Measurements from ENCODE around the gene DAZAP1.

DAZAP1 gene

DNA sequence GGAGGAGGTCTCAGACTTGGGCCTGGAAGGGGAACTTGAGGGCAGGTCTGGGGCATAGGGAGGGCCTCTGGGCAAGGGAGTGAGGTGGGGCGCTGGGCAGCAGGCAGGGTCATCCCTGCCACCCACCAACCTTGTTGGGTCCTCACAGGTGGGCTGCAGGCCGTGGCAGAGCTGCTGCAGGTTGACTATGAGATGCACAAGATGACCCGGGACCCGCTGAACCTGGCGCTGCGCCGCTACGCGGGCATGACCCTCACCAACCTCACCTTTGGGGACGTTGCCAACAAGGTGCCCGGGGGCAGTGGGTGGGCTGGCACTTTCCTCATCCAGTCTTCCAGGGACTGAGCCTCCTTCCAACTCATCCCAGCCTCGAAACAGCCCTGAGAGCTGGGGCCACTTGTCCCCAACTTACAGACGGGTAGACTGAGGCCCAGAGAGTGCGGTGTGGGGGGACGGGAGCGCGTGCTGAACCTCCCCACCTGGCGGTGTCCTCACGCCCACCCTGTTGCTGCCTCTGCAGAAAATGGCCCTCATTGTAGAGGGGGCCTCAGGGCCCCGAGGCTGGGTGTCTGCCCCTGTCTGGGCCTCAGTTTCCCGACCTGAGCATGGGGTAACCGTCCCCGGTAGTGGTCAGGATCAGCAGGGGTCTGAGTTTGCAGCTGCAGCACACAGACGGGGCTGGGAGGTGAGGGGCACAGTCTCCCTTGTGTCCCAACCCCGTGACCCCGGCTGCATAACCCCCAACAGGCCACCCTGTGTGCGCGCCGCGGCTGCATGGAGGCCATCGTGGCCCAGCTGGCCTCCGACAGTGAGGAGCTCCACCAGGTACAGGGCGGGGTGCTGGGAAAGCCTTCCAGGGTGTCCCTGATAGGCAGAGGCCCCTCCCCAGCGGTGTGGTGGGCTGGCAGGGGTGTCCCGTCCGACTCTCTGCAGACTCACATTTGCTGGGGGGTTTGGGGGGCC, 52.9 kb downstream of the DAZAP1 start:
- no peak for DNase-seq

DNA sequence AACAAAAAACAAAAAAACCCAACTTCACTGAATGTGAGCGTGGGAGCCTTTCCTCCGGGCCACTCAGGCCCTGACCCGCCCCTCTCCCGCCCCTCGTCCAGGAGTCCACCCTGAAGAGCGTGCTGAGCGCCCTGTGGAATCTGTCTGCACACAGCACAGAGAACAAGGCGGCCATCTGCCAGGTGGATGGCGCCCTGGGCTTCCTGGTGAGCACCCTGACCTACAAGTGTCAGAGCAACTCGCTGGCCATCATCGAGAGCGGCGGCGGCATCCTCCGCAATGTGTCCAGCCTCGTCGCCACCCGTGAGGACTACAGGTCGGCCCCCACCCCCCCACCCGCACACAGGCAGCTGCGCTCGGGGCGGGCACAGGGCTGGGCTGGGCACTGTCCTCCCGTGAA, 54.5 kb downstream of the DAZAP1 start:
- DNase-seq, result no peak

DNA sequence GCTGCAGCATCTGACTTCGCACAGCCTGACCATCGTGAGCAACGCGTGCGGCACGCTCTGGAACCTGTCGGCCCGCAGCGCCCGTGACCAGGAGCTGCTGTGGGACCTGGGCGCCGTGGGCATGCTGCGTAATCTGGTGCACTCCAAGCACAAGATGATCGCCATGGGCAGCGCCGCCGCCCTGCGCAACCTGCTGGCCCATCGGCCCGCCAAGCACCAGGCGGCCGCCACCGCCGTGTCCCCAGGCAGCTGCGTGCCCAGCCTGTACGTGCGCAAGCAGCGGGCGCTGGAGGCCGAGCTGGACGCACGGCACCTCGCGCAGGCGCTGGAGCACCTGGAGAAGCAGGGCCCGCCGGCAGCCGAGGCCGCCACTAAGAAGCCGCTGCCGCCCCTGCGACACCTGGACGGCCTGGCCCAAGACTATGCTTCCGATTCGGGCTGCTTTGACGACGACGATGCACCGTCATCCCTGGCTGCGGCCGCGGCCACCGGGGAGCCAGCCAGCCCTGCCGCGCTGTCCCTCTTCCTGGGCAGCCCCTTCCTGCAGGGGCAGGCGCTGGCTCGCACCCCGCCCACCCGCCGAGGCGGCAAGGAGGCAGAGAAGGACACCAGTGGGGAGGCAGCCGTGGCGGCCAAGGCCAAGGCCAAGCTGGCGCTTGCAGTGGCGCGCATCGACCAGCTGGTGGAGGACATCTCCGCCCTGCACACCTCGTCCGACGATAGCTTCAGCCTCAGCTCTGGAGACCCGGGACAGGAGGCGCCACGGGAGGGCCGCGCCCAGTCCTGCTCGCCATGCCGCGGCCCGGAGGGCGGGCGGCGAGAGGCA, 58.0 kb downstream of the DAZAP1 start:
- DNase-seq, result no peak

DNA sequence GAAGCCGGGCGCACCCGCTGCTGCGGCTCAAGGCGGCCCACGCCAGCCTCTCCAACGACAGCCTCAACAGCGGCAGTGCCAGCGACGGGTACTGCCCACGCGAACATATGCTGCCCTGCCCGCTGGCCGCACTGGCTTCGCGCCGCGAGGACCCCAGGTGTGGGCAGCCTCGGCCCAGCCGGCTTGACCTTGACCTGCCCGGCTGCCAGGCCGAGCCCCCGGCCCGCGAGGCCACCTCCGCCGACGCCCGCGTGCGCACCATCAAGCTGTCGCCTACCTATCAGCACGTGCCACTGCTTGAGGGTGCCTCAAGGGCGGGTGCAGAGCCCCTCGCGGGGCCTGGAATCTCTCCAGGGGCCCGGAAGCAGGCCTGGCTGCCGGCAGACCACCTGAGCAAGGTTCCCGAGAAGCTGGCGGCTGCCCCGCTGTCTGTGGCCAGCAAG, 58.7 kb downstream of the DAZAP1 start:
- DNase-seq, result no peak

DNA sequence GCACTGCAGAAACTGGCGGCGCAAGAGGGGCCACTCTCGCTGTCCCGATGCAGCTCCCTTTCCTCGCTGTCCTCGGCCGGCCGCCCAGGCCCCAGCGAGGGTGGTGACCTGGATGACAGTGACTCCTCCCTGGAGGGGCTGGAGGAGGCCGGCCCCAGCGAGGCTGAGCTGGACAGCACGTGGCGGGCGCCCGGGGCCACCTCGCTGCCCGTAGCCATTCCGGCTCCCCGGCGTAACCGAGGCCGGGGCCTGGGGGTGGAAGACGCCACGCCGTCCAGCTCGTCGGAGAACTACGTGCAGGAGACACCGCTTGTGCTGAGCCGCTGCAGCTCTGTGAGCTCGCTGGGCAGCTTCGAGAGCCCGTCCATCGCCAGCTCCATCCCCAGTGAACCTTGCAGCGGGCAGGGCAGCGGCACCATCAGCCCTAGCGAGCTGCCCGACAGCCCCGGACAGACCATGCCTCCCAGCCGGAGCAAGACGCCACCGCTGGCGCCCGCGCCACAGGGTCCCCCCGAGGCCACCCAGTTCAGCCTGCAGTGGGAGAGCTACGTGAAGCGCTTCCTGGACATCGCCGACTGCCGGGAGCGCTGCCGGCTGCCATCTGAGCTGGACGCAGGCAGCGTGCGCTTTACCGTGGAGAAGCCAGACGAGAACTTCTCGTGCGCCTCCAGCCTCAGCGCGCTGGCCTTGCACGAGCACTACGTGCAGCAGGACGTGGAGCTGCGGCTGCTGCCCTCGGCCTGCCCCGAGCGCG, 59.3 kb downstream of the DAZAP1 start:
- DNase-seq, result no peak

DNA sequence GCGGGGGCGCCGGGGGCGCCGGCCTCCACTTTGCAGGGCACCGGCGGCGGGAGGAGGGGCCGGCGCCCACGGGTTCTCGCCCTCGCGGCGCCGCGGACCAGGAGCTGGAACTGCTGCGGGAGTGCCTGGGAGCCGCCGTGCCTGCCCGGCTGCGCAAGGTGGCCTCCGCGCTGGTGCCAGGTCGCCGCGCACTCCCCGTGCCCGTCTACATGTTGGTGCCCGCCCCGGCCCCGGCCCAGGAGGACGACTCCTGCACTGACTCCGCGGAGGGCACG, 59.8 kb downstream of the DAZAP1 start:
- DNase-seq, result no peak

DNA sequence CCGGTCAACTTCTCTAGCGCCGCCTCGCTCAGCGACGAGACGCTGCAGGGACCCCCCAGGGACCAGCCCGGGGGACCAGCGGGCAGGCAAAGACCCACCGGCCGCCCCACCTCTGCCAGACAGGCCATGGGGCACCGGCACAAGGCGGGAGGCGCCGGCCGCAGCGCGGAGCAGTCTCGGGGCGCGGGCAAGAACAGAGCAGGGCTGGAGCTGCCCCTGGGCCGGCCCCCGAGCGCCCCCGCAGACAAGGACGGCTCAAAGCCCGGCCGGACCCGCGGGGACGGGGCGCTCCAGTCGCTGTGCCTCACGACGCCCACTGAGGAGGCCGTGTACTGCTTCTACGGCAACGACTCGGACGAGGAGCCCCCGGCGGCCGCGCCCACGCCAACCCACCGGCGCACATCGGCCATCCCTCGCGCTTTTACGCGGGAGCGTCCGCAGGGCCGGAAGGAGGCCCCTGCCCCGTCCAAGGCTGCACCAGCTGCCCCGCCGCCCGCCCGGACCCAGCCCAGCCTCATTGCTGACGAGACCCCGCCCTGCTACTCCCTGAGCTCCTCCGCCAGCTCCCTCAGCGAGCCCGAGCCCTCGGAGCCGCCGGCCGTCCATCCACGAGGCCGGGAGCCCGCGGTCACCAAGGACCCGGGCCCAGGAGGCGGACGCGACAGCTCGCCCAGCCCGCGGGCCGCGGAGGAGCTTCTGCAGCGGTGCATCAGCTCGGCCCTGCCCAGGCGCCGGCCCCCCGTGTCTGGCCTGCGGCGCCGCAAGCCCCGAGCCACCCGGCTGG, 60.3 kb downstream of the DAZAP1 start:
- DNase-seq, result no peak

DNA sequence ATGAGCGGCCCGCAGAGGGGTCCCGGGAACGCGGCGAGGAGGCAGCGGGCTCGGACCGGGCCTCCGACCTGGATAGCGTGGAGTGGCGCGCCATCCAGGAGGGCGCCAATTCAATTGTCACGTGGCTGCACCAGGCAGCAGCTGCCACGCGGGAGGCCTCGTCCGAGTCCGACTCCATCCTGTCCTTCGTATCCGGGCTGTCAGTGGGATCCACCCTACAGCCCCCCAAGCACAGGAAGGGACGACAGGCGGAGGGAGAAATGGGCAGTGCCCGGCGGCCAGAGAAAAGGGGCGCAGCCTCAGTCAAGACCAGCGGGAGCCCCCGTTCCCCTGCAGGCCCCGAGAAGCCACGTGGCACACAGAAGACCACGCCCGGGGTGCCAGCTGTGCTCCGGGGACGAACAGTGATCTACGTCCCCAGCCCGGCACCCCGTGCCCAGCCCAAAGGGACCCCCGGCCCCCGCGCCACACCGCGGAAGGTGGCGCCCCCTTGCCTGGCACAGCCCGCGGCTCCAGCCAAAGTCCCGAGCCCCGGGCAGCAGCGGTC, 61.0 kb downstream of the DAZAP1 start:
- DNase-seq, result no peak

DNA sequence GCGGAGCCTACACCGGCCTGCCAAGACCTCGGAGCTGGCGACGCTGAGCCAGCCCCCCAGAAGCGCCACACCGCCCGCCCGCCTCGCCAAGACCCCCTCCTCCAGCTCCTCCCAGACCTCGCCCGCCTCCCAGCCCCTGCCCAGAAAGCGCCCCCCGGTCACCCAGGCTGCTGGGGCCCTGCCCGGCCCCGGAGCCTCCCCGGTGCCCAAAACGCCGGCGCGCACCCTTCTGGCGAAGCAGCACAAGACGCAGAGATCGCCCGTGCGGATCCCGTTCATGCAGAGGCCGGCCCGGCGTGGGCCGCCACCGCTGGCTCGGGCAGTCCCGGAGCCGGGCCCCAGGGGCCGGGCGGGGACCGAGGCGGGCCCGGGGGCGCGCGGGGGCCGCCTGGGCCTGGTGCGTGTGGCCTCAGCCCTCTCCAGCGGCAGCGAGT, 61.5 kb downstream of the DAZAP1 start:
- no peak for DNase-seq

DNA sequence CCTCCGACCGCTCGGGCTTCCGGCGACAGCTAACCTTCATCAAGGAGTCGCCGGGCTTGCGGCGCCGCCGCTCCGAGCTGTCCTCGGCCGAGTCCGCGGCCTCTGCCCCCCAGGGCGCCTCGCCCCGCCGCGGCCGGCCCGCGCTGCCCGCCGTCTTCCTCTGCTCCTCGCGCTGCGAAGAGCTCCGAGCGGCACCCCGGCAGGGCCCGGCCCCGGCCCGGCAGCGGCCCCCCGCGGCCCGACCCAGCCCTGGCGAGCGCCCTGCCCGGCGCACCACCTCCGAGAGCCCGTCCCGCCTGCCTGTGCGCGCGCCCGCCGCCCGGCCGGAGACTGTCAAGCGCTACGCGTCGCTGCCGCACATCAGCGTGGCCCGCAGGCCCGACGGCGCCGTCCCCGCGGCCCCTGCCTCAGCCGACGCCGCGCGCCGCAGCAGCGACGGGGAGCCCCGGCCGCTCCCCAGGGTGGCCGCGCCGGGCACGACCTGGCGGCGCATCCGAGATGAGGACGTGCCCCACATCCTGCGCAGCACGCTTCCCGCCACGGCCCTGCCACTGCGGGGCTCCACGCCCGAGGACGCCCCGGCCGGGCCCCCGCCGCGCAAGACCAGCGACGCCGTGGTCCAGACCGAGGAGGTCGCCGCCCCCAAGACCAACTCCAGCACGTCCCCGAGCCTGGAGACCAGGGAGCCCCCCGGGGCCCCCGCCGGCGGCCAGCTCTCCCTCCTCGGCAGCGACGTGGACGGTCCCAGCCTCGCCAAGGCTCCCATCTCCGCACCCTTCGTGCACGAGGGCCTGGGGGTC, 62.1 kb downstream of the DAZAP1 start:
- DNase-seq, result no peak

DNA sequence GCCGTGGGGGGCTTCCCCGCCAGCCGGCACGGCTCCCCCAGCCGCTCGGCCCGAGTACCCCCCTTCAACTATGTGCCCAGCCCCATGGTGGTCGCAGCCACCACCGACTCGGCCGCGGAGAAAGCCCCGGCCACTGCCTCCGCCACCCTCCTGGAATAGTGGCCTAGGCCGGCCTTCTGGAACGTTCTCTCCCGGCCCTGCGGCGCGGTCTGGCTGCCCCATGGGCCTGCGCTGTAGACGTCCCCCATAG, 62.6 kb downstream of the DAZAP1 start:
- DNase-seq, result no peak

DNA sequence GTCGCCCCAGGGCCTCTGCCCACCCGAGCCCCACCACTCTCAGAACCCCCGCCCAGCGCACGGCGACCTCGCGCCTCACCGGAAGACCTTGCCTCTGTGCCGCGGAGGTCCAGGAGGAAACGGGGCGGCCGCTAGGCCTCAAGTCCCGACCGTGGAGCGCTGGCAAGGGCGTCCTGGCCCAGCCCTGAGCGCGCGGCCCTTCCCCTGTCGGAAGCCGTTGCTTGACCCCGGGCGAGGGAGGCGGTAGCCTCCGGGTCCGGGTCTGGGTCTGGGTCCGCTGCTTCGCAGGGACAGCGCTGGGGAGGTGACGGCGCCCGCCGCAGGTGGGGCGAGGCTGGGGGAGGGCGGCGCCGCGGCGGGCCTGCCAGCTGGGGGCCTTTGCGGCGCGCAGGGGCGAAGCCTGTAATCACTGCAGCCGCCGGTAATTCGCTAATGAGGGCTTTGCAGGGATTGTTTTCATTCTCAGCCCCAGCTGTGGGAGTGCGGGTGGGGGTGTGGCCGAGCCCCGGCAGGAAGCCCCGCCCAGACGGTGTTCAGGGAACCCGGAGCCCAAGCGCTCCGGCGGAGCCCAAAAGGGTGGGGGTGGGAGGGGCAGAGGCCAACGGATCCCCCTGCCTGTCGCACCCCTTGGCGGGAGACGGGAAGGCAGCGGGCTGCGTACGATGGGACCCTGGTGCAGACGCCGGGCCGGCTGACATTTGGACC, 63.1 kb downstream of the DAZAP1 start:
- no peak for DNase-seq

DNA sequence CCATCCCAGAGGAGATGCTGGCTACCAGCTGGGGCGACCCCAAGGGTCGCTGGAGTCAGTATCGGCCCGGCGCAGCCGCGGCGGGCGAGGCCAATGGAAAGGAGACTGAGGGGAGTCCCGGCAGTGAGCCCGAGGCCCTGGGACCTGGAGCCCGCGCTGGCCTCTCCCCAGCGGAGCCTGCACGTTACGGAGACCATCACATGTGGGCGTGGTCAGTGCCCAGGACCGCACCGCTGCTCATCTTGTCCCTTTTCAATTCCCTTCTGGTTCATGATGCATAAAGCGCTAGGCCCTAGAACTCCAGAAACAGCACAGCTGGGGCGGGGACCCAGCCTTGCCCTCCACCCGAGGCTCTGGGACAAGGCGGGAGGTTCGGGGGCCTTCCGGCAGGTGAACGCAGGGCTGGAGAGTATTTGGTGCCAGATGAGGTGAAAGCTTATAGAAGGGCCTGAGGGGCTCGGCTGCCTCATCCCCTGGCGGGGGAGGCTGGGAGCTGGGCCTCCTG, 63.7 kb downstream of the DAZAP1 start:
- DNase-seq, result no peak

DNA sequence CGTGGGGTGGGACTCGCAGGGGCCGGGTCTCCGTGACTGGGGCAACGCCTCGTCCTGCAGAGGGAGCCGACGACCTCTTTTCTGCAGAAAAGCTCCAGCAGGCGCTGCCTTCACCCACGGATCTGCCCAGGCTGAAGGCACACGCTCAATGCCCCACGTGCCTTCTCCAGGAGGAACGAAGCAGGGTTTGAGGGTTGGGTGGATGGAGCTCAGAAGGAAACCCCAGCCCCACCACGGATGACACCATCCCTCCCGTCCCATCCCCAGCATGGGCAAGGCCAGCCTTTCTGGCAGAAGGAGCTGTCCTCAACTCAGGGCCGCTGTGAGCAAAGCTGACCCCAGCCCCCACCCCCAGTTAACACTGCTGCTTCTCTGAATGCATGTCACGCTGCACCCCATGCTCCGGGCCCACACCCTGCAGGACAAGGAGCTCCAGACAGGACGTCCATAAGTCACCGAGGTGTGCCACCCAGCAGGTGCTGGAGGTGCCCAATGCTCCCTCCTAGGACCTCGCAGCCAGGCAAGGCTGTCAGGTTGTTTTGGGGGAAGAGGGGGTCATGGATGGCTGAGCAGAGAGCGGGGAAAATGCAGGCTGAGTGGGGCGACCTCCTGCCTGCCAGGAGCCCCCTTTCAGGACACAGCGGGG, 64.3 kb downstream of the DAZAP1 start:
- DNase-seq, result no peak

DNA sequence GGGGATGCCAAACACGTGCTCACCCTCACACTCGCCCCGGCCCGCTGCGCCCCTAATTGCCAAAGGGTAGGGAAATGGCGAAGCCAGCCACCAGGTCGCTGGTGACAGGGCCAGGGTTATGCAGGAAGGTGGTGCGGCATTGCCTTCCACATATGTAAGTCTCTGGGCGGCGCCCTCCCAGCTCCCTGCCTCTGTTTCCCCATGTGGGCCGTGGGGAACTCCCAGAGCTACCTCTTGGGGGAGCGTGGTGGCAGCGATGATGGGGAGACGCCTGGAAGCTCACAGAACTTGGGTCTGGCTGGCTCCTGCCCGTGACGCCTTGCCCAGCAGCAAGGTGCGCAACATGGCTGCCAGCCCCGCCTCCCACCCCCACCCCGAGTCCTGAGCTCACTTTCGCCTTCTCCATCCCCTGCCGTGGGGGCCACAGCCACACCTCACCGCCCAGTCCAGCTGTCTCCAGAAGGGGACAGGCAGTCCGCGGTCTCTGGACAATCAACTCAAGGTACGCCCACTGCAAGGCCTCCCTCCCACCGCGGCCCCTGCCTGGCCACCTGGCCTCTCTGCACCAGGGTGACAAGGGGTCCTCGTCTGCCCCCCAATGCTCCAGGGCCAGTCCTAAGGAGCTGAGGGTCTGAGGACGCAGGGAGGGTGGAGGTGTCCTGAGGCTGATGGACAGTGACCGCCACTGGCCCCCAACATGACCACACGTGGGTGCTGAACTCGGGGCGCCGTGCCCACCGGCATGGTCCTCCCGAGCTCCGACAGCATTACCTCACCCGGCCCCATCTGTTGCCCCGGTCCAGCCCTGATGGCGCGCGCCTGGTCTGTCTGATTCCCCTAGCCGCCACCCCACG, 65.1 kb downstream of the DAZAP1 start:
- no peak for DNase-seq

DNA sequence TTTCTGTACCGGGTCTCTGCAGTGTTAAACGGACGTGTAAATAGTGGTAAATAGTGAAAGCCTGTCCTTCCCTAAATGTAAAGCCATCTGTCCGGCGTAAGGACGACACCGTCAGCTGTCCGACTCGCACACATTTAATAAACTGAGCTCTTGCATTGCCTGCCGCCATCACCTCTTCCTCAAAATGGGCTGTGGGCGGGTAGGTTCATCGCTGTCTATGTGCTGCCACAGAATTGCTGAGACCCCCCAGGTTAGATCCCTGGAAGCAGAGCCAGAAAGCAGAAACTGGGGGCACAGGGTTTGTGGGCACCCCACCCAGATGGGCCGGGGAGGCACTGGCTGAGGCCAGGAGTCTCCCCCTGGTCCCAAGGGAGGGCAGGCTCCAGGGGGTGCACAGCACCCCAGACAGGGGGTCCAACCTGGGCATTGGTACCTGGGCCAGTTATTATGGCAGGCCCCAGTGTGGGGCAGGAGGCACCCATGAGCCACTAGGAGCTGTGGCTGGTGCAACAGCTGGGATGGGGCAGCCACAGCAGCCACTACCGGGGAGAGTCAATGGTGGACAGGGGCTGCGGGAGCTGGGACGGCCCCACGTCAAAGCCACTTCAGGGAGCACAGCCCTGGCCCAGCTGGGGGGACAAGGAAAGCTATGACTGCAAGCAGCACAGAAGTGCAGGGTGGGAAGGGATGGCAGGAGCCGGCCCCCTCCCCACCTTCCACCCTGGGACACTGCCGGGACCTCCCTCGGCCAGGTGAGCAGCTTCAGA, 65.9 kb downstream of the DAZAP1 start:
- DNase-seq, result no peak

DNA sequence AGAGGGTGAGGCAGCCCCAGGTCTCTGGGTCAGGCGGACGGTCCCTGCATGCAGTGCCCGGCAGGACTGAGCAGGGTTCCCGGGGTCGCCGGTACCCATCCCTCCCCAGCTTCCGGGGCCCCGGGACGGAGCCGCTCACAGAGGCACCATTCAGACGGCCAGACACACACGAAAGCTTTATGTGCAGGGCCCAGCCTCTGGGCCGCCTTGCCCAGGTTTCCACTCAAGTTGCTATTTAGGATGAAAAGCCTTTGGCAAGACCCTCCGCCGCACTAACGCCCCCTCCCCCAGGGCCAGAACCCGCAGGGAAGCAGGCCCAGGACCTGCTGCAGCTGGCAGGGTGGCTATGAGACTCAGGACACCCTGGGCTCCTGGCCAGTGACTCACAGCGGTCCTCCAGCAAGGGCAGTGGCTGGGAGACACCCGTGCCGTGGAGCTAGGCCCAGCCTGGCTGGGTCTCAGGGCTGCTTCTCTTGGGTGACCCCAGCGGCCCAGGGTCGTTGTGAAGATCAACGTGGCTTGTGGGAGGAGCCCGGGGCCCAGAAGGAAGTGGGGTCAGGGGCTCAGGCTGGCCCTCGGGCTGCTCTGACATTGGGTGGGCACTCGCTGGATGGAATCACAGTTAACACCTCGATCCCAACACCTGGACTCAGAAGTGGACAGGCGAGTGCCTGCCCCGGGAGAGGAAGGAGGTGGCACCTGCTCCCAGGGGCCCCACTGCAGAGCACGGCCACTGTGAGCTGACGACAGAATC, 66.8 kb downstream of the DAZAP1 start:
- no peak for DNase-seq

Data from DMS79 (cell line).